H9 (cell line): Measurements from ENCODE around the gene CEP112. TPM values are rescaled to one million over a fixed set of nuclear protein-coding genes. Genes with fewer than 3 reads are reported as not detected.

Experiments used
- DNase-seq: peaks from one replicate; pipeline ENCODE4 v3.0.0-alpha.2; 2017
- H2AFZ ChIP-seq: one replicate; pipeline ENCODE4 v1.6.1; 2013; ENCODE audit warnings: mild to moderate bottlenecking, low read length, control low read depth, moderate library complexity
- H2AK5ac ChIP-seq: 2 replicates; pipeline ENCODE4 v1.6.1; 2013; ENCODE audit warnings: low read length, control low read depth, mixed read lengths; ENCODE audit not compliant: insufficient read length
- H2BK120ac ChIP-seq: one replicate; pipeline ENCODE4 v1.6.1; 2013; ENCODE audit warnings: low read depth, mild to moderate bottlenecking, low read length, control low read depth, inconsistent platforms; ENCODE audit not compliant: poor library complexity, severe bottlenecking
- H2BK12ac ChIP-seq: 2 replicates; pipeline ENCODE4 v1.6.1; 2013; ENCODE audit warnings: low read length, control low read depth, mixed read lengths, low read depth; ENCODE audit not compliant: insufficient read length
- H2BK15ac ChIP-seq: 2 replicates; pipeline ENCODE4 v1.6.1; 2013; ENCODE audit warnings: low read depth, low read length, control low read depth
- H2BK20ac ChIP-seq: one replicate; pipeline ENCODE4 v1.6.1; 2013; ENCODE audit warnings: low read depth, mild to moderate bottlenecking, low read length, control low read depth, inconsistent platforms; ENCODE audit not compliant: poor library complexity, severe bottlenecking
- H2BK5ac ChIP-seq: 2 replicates; pipeline ENCODE4 v1.6.1; 2013; ENCODE audit warnings: low read length, control low read depth, mixed read lengths; ENCODE audit not compliant: insufficient read length
- H3K14ac ChIP-seq: 2 replicates; pipeline ENCODE4 v1.6.1; 2013; ENCODE audit warnings: low read length, control low read depth; ENCODE audit not compliant: insufficient read depth
- H3K18ac ChIP-seq: 2 replicates; pipeline ENCODE4 v1.6.1; 2013; ENCODE audit warnings: low read depth, mild to moderate bottlenecking, mixed read lengths, low read length, control low read depth; ENCODE audit not compliant: insufficient read length
- H3K23ac ChIP-seq: 2 replicates; pipeline ENCODE4 v1.6.1; 2013; ENCODE audit warnings: low read length, control low read depth, mixed read lengths, low read depth; ENCODE audit not compliant: insufficient read length
- H3K23me2 ChIP-seq: 2 replicates; pipeline ENCODE4 v1.6.1; 2013; ENCODE audit warnings: low read depth, mild to moderate bottlenecking, mixed read lengths, low read length, control low read depth; ENCODE audit not compliant: insufficient read length, poor library complexity, severe bottlenecking
- H3K27ac ChIP-seq: 2 replicates; pipeline ENCODE4 v1.5.1; 2013; ENCODE audit warnings: low read length, control low read depth, mixed read lengths, low read depth; ENCODE audit not compliant: insufficient read length
- H3K27me3 ChIP-seq: 2 replicates; pipeline ENCODE4 v1.6.1; 2013; ENCODE audit warnings: low read length, control low read depth, inconsistent platforms; ENCODE audit not compliant: insufficient read depth
- H3K4ac ChIP-seq: 2 replicates; pipeline ENCODE4 v1.6.1; 2013; ENCODE audit warnings: low read depth, mild to moderate bottlenecking, control low read depth, inconsistent platforms, low read length, moderate library complexity
- H3K4me1 ChIP-seq: 2 replicates; pipeline ENCODE4 v1.6.1; 2013; ENCODE audit warnings: low read length, control low read depth, inconsistent platforms; ENCODE audit not compliant: insufficient read depth
- H3K4me2 ChIP-seq: 2 replicates; pipeline ENCODE4 v1.6.1; 2013; ENCODE audit warnings: low read length, control low read depth, mixed read lengths; ENCODE audit not compliant: insufficient read length, insufficient read depth
- H3K56ac ChIP-seq: 2 replicates; pipeline ENCODE4 v1.6.1; 2013; ENCODE audit warnings: low read depth, mild to moderate bottlenecking, mixed read lengths, low read length, control low read depth; ENCODE audit not compliant: insufficient read length
- H3K79me1 ChIP-seq: 2 replicates; pipeline ENCODE4 v1.6.1; 2013; ENCODE audit warnings: low read depth, mild to moderate bottlenecking, moderate library complexity, low read length, control low read depth, inconsistent platforms; ENCODE audit not compliant: insufficient read depth, poor library complexity, severe bottlenecking
- H3K79me2 ChIP-seq: 2 replicates; pipeline ENCODE4 v1.6.1; 2013; ENCODE audit warnings: low read length, control low read depth, inconsistent platforms; ENCODE audit not compliant: insufficient read depth
- H3K9ac ChIP-seq: 2 replicates; pipeline ENCODE4 v1.6.1; 2013; ENCODE audit warnings: low read length, control low read depth, mixed read lengths; ENCODE audit not compliant: insufficient read length; ENCODE audit errors: extremely low read depth
- H3K9me3 ChIP-seq: one replicate; pipeline ENCODE4 v1.6.1; 2013; ENCODE audit warnings: low read depth, low read length, inconsistent platforms; ENCODE audit not compliant: control insufficient read depth
- H3T11ph ChIP-seq: one replicate; pipeline ENCODE4 v1.6.1; 2013; ENCODE audit warnings: mild to moderate bottlenecking, low read length, control low read depth, inconsistent platforms
- H4K20me1 ChIP-seq: one replicate; pipeline ENCODE4 v1.6.1; 2013; ENCODE audit not compliant: control insufficient read depth, insufficient read length, insufficient read depth
- H4K5ac ChIP-seq: 2 replicates; pipeline ENCODE4 v1.6.1; 2013; ENCODE audit warnings: low read depth, mild to moderate bottlenecking, mixed read lengths, low read length, control low read depth; ENCODE audit not compliant: insufficient read length
- H4K8ac ChIP-seq: replicated peaks from 2 replicates; pipeline ENCODE4 v1.6.1; 2013; ENCODE audit warnings: low read length, control low read depth, mixed read lengths, low read depth; ENCODE audit not compliant: insufficient read length
- H4K91ac ChIP-seq: 2 replicates; pipeline ENCODE4 v1.6.1; 2013; ENCODE audit warnings: low read depth, mild to moderate bottlenecking, moderate library complexity, mixed read lengths, low read length, control low read depth; ENCODE audit not compliant: insufficient read length
- H3K27ac Mint-ChIP-seq, 3 experiments: 2 replicates in 2 of 3; 3 replicates in 1 of 3; pipeline ENCODE4 v1.8.0; 2020 to 2021; ENCODE audit warnings: mixed read lengths in 3 of 3, mild to moderate bottlenecking in 1 of 3, moderate library complexity in 1 of 3
- H3K27me3 Mint-ChIP-seq: 2 replicates; pipeline ENCODE4 v1.8.0; 2021; ENCODE audit warnings: low read depth, mild to moderate bottlenecking, moderate library complexity, mixed read lengths
- H3K36me3 Mint-ChIP-seq, 3 experiments: 2 replicates in 2 of 3; 3 replicates in 1 of 3; pipeline ENCODE4 v1.8.0; 2020 to 2021; ENCODE audit warnings: low read depth in 3 of 3, mixed read lengths in 3 of 3; ENCODE audit not compliant: insufficient read depth in 1 of 3
- H3K4me1 Mint-ChIP-seq, 2 experiments: 2 replicates each; pipeline ENCODE4 v1.8.0; 2020; ENCODE audit warnings: mixed read lengths in 2 of 2
- H3K4me3 Mint-ChIP-seq, 2 experiments: 2 replicates in 1 of 2; 3 replicates in 1 of 2; pipeline ENCODE4 v1.8.0; 2020 to 2021; ENCODE audit warnings: mild to moderate bottlenecking in 2 of 2, mixed read lengths in 2 of 2, moderate library complexity in 1 of 2
- H3K9me3 Mint-ChIP-seq, 2 experiments: 2 replicates in 1 of 2; 3 replicates in 1 of 2; pipeline ENCODE4 v1.8.0; 2020; ENCODE audit warnings: mild to moderate bottlenecking in 2 of 2, mixed read lengths in 2 of 2, moderate library complexity in 1 of 2
- WGBS: extraction: QIAGEN DNeasy Blood & Tissue Kit; methylation state at CpG from one replicate; pipeline ENCODE4 v1.1.7; 2013; ENCODE audit warnings: missing lambda C conversion rate, low lambda C conversion rate, mixed read lengths; ENCODE audit not compliant: insufficient read length; ENCODE audit errors: extremely low coverage; 5-methylcytosine and 5-hydroxymethylcytosine counted together
- total RNA-seq: library from RNA; stranded (reverse); gene quantifications from 2 replicates; pipeline ENCODE4 v1.2.1, GENCODE V29; 2021
- TF ChIP-seq, protein P1 (sequence below): fragments of 200-600 bp; sonication (generic); conservative IDR thresholded peaks from 3 replicates; pipeline ENCODE4 v1.8.0; 2021; ENCODE audit warnings: antibody characterized with exemption, mild to moderate bottlenecking

Gene CEP112
- total RNA-seq, 1 experiment from 2014 or later: 5.4 TPM

DNA sequence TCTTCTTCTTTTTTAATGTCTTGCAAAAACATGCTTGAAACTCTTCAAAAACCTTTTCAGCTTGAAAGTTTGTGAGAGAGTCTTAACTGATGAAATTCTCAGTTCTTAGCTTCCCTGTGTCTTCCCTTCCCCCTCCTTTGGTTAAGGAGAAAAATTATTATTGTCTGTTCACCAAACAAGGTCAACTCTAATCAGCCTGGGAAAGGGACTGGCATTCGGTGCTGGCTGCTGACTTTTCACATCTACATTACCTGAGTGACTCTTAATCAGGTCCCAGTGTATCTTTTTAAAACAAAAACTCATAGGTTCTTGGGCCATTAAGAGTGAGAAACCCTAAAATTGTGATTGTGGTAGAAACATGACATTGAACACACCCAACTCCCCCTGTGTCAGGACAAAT lies 591.4 kb downstream of the CEP112 start:
- no peak overlapping the region for H3K27ac Mint-ChIP-seq
- H3K27me3 Mint-ChIP-seq: no peaks in the 10 kb centered on the region
- peaks cover 22 to 31% of the 10 kb centered on the region in 2 experiments for H3K4me1 Mint-ChIP-seq
- no peaks in the 10 kb centered on the region for H3K79me1 ChIP-seq
- H3K9ac ChIP-seq: no peak overlapping the region
- no peak overlapping the region for H2AFZ ChIP-seq
- H2BK5ac ChIP-seq: no peak overlapping the region
- no peaks in the 10 kb centered on the region for H4K20me1 ChIP-seq
- TF ChIP-seq, protein P1, sequence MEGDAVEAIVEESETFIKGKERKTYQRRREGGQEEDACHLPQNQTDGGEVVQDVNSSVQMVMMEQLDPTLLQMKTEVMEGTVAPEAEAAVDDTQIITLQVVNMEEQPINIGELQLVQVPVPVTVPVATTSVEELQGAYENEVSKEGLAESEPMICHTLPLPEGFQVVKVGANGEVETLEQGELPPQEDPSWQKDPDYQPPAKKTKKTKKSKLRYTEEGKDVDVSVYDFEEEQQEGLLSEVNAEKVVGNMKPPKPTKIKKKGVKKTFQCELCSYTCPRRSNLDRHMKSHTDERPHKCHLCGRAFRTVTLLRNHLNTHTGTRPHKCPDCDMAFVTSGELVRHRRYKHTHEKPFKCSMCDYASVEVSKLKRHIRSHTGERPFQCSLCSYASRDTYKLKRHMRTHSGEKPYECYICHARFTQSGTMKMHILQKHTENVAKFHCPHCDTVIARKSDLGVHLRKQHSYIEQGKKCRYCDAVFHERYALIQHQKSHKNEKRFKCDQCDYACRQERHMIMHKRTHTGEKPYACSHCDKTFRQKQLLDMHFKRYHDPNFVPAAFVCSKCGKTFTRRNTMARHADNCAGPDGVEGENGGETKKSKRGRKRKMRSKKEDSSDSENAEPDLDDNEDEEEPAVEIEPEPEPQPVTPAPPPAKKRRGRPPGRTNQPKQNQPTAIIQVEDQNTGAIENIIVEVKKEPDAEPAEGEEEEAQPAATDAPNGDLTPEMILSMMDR: no peak
- no peak overlapping the region for H3K14ac ChIP-seq
- no peak overlapping the region for H2AK5ac ChIP-seq
- no peak overlapping the region for H3K27ac ChIP-seq
- no peak overlapping the region for H3K18ac ChIP-seq
- no peak overlapping the region for H3K23ac ChIP-seq
- no peak overlapping the region for H4K8ac ChIP-seq
- no peak for DNase-seq
- no peak overlapping the region for H3K4ac ChIP-seq
- no peak overlapping the region for H3T11ph ChIP-seq
- H2BK12ac ChIP-seq: no peak overlapping the region
- 0 out of 2 replicates have a peak, but pooled peaks cover 3% of the 10 kb centered on the region for H3K4me1 ChIP-seq
- H4K91ac ChIP-seq: no peak overlapping the region
- H2BK20ac ChIP-seq: no peak overlapping the region
- no CpG with 5 or more reads among the region's 1 CpG for WGBS
- H3K36me3 Mint-ChIP-seq: no peaks in the 10 kb centered on the region; a peak in 1 of 7 replicates
- H3K56ac ChIP-seq: no peak overlapping the region
- H3K9me3 Mint-ChIP-seq: no peaks in the 10 kb centered on the region; a peak in 1 of 5 replicates
- no peak overlapping the region for H3K4me2 ChIP-seq
- no peak overlapping the region for H4K5ac ChIP-seq
- no peak overlapping the region for H2BK120ac ChIP-seq
- no peak overlapping the region for H3K4me3 Mint-ChIP-seq
- H2BK15ac ChIP-seq: no peak overlapping the region
- no peaks in the 10 kb centered on the region for H3K23me2 ChIP-seq
- H3K27me3 ChIP-seq: no peaks in the 10 kb centered on the region
- no peaks in the 10 kb centered on the region for H3K79me2 ChIP-seq
- H3K9me3 ChIP-seq: no peaks in the 10 kb centered on the region
